Hematopoietic multipotent progenitor cell treated with erythropoietin and hydrocortisone succinate and interleukin-3 and kit ligand, for 4 days (in vitro differentiated cells): ENCODE measurements around the gene BORCS5.

ENCODE experiments used
- DNase-seq: peaks from one replicate; pipeline ENCODE4 v3.0.0-alpha.2; 2015

BORCS5 gene

DNA sequence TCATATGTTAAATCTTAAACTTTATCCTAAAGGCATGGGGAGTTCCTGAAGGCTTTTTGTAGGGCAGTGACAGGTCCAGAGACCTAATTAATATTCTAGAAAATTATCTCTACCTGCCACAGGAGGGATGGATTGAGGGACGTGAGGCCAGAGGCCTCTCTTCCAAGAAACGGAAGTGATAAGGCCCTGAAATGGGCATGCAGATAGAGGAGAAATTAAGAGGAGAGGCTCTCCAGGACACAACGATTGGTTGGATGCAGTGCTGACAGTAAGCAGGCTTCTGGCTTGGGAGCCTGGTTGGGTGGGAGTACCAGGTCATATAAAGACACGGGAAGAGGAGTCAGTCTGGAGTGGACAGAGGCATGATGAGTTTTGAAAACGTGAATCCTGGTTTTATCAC, 3.1 kb upstream of the BORCS5 start:
- peak; percentile 19 for DNase-seq

DNA sequence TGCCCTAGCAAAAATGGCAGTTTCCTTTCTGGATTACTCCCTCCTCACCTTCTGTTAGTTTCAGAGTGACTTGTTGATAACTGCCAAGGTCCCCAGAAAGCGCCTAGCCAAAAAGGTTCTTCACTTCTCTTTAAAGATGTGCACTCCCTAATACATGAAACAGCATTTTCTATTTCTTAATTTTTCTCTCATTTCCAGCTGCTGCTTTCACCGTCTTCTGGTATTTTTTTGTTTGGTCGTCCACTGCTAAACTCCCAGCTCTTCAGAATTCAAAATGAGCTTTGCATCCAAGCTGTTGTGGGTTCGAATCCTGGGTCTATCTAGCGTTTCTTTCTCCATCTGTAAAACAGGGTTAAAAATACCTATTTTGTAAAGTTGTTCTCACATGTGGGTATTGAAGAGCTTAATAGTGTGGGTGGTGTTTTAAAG, 397 bp upstream of the BORCS5 start:
- DNase-seq: no peak

DNA sequence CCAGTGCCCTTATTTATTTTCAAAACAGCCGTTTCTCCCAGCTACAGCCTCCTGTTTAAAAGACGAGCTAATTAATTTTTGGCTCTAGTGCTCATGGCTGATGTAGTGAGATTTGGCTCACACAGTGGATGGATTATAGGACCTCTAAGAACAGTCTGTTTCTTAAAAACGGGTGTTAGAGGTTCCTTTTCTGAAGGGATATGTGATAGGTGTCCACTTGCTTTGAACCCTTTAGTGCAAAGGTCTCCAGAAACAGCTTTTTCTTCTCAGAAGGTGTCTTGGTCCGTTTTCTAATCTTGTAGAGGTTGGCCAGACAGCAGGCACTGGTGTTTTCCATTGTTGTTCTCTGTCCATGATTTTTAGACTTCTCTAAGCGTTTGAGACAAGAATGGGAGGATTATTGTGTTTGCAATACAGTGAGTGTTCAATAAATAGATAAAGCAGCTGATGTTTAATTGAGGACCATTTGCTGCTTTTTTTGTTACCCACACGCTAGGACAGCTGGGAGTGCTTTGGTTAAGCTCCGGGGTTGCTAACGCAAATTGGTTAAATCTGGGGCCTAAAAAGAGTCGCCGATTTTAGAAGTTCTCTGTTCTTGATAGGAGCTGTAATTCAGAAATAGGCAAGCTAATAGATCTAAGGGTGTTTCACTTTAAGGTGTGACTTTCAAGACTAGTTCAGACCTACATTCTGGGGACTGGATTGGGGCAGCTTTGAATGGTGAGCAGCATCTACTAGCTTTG, 1.0 kb downstream of the BORCS5 start:
- peak; percentile 38 for DNase-seq

DNA sequence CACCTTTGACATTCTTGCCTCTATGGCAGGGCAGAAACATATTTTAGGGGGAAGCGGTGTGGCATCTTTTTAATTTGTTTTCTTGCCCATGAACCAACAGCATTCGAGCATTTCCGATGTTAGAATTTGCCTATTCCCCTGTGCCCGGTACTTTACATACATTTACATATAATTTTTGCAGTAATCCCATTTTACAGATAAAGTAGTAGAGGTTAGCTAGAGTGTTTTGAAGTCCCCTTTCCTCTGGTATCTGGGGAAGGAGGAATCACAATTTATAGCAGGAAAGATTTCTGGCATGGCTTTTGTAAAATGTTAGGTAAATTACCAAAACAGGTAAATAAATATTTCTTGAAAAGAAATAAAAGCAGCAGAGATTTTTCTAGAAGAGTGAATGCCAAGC, 1.6 kb downstream of the BORCS5 start:
- DNase-seq: no peak

DNA sequence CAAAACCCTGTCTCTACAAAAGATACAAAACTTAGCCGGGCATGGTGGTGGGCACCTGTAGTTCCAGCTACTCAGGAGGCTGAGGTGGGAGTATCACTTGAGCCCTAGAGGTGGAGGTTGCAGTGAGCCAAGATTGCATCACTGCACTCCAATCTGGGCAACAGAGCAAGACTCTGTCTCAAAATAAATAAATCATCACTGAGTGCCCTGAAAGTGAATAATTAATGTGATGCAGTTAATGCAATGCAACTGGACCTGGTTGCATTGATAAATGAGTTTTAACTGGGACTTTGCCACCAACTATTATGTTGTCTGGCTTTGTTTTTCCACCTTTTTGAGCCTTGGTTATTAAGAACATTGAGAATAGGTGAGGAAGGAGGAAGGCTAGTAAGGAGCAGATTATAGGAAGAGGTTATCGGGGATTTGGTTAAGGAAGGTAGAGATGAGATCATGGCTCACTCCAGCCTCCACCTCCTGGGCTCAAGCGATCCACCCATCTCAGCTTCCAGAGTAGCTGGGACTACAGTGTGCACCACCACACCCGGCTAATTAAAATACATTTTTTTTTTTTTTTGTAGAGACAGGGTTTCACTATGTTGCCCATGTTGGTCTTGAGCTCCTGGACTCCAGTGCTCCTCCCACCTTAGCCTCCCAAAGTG, 8.0 kb downstream of the BORCS5 start:
- no peak for DNase-seq

DNA sequence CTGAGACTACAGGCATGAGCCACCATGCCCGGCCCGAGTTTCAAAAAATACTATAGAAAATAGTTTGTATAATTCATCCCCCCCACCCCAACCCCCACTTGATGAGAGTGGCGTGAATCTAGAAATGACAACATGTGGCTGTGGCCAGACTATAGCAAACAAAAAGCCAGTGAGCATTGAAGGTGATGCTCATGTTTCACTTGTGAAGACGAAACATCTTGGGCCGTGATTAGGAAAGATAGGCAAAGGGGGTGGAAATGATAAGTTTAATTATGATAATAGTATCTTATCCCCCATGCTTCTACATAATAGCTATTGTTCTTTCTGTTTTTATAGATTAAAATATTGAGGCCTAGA, 8.5 kb downstream of the BORCS5 start:
- no peak for DNase-seq

DNA sequence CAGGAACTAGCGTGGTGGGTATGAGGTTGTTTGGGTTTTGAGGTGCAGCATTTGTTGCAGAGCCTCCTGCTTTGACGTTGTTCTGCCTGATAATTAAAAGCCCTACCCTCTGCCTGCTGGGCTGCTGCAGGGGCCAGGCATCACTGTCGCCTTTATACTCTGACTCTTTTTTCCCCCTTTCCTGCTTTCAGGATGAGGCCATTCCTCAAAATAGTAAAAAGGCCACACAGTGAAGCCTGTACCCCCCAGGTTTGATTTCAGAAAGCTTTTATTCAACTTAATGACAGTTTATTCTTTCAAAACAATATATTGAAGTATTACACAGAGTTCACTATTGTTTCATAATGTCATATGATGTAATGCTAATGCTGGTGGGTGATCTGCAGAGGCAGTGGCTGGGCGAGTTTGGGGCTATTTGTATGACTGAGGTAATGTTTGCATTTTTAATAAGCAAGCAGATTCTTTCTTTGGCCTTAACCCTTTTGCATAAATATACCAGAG, 9.1 kb downstream of the BORCS5 start:
- peak; percentile 38 for DNase-seq

DNA sequence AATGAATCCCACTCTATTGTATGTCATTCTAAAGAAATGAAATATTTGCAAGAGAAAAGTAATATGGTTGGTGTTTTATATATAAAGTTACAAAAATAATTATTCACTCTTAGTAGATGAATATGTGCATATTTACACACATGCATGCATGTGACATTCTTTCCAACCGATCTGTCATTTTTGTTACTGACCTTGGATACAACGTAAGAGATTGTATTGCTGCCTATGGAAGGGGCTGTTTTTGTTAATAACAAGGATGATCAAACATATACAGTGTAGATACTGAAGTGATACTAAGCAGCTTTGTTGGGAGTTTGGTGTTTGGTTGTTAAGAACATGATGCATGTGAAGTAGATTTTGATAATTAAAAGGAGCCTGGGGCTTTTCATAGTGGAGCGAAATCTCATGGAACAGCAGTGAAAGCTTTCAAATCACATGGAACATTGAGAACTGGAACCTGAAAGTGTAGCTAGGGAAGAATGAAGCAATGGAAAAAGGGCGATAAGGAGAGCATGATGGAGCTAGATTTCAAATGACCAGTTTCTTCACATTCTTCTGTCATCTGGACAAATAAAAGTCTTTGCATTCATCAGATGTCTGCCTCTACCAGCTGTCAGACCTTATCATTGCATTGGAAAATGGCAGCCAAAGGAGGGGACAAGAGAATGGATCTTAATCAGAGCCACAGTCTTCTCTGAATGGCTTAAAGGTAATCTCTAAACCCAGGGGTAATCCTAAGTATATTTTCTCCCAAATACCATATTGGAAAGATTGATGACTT, 10.0 kb downstream of the BORCS5 start:
- DNase-seq: no peak

DNA sequence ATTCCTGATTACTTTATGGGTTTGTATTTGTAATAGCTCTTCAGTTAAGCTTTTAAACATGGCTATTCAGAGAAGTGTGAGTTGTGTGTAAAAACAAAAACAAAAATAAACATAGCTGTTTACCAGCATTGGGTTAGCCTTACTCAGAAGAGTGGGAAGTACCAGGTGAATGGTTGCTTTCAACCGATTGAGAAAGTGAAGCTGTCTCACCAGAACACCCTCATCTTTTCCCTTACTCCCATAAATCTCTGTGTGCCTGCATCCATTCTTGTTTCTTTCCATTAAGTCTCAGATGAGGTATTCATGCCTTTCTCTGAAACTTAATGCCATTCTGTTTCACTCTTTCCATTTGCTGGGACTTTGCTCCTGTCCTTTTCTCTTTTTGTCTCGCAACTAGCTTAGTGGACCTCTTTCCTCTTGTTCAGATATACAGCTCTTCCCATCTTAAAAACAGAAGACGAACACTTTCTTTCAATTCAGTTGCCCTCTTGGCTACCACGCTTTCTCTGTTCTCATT, 10.7 kb downstream of the BORCS5 start:
- no peak for DNase-seq

DNA sequence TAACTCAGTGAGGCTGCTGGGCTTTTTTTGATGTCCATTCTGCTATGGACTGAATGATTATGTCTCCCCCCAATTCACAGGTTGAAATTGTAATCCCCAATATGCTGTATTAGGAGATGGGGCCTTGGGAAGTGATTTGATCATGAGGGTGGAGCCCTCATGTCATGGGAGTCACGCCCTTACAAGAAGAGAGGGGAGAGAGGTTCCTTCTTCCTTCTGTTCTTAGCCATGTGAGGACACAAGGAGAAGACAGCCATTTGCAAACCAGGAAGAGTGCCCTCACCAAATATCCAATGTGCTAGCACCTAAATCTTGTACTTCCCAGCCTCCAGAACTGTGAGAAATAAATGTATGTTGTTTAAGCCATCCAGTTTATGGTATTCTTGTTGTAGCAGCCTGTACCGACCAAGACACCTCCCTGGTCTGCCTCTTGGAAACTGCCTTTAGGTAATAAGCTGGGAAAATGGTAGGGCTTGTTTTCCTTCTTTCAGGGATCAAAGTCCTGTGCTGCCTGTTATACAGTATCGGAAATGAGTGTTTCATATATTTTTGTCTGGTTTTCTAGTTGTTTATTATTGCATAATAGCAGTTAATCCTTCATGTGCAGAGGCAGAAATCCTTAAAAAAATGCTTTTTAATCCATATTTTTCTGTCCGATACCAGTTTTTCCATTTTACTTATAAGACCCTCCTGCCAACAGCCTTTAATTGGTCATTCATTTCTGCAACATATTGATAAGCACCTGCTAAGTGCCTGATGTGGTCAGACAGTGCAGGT, 16.3 kb downstream of the BORCS5 start:
- DNase-seq: no peak

DNA sequence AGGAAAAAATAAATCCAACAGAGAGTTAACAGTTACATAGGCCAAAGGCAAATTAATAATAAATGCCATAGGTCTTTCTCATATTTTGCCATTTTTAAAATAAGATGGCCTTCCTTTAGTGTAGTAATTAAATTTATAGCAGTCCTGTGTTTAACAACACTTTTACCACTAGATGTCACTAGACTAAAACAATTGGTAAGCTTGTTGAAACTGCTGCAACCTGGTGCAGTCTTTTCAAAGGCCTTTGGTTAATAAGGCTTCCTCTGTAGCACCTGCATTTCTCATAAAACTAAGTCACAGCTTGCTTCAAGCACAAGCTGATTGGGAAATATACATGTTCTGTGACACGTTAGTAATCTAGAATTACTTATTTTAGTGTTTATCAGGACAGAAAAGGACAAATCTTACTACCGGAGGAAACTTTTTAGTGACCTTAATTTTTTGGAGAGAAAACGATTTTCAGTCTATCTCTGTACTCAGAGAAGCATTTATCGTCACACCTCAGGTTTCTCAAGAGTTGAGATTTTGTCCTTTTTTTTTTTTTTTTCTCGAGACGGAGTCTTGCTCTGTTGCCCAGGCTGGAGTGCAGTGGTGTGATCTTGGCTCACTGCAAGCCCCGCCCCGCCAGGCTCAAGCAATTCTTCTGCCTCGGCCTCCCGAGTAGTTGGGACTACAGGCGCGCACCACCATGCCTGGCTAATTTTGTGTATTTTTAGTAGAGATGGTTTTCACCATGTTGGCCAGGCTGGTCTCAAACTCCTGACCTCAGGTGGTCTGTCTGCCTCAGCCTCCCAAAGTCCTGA, 20.0 kb downstream of the BORCS5 start:
- DNase-seq: peak; percentile 91

DNA sequence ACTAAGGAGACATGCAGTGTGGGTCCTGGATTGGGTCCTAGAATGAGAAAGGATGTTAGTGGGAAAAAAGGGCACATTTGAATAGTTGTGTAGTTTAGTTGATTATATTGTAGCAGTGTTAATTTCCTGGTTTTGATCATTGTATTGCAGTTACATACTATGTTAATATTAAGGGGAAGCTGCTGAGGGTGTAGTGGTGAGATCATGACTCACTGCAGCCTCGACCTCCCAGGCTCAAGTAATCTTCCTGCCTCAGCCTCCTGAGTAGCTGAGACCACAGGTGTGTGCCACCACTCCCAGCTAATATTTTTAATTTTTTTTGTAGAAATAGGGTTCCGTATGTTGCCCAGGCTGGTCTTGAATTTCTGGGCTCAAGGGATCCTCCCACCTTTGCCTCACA, 21.7 kb downstream of the BORCS5 start:
- no peak for DNase-seq

DNA sequence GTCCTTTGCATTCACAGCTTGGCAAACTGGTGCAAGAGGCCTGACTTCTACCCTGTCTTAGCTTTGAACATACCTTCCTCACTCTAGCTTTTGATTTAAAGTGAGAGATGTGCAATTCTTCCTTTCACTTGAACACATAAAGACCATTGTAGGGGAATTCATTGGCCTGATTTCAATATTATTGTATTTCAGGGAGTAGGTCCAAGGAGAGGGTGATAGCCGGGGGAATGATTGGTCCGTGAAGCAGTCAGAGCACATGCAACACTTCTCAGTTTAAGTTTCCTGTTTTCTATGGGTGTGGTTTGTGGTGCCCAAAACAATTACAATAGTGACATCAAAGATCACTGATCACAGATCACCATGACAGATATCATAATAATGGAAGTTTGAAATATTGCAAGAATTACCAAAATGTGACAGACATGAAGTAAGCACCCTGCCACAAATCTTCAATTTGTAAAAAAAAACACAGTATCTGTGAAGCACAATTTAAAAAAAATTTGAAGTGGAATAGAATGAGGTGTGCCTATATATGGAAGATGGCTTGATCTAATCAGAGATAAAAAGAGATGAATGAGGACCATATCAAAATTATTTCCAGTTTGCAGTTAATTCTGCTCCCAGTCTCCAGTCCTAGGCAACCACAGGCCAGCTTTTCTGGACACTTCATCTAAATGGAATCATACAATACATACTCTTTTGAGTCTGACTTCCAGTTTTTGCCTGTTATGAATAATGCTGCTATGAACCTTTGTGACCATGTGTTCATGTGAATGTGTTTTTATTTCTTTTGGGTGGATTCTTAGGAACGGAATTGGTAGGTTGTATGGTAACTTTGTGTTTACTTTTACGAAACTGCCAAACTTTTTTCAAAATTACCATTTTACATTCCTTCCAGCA, 23.2 kb downstream of the BORCS5 start:
- peak; percentile 56 for DNase-seq

DNA sequence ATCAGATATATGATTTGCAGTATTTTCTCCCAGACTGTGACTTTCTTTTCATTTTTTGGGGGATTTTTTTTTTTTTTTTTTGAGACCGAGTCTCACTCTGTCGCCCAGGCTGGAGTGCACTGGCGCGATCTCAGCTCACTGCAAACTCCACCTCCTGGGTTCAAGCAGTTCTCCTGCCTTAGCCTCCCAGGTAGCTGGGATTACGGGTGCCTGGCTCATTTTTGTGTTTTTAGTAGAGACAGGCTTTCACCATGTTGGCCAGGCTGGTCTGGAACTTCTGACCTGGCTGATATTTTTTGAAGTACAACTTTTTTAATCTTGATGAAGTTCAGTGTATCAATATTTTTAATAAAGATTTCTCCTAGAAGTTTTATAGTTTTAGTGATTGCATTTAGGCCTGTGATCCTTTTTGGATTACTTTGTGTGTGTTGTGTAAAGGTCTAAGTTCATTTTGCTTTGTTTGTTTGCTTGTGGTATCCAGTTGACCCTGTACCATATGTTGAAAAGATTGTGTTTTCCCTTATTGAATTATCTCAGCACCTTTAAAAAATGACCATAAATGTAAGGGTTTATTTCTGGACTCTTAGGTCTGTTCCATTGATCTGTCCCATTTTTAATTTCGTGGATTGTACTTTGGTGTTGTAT, 24.2 kb downstream of the BORCS5 start:
- no peak for DNase-seq

DNA sequence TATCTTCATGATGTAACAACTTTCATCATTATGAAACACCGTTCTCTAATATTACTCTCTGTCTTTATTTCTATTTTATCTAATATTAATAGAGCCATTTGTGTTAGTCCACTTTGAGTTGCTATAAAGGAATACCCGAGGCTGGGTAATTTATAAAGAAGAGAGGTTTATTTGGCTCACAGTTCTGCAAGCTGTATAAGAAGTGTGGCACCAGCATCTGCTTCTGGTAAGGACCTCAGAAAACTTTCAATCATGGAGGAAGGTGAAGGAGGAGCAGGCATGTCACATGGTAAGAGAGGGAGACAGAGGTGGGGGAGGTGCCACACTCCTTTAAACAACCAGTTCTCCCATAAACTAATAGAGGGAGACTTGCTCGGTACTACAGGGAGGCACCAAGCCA, 25.1 kb downstream of the BORCS5 start:
- no peak for DNase-seq

DNA sequence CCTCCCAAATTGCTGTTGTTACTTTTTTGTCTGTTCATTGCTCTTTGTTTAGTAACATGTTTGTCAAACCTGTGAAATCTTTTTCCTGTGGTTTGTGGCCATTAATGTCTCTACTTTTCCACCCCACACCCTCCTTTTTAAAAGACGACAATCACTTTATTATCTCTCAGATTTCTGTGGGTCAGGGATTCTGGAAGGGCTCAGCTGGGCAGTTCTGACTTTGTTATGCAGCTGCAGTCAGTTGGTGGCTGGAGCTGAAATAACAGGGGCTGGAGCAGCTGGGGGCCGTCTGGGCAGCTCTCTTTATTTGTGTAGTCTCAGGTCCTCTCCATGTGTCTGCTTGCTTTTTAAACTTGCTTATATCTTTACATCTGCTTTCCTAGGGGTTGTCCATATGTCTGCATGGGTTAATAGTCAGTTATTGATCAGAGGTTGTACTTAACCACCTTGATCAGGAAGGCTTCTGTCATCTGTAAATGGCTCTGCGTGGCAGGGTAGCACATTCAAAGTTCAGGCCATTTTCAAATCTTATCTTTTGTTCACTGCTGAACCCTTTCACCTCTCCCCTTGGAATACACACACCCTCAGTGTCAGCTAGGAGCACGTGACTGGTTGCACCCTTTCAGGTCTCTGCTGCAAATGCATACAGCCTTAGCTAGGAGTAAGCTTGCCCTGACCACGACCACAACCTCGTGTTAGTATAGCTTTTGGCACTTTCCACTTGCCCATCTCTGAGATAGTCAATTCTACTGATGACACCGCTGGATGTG, 27.9 kb downstream of the BORCS5 start:
- peak; percentile 65 for DNase-seq

DNA sequence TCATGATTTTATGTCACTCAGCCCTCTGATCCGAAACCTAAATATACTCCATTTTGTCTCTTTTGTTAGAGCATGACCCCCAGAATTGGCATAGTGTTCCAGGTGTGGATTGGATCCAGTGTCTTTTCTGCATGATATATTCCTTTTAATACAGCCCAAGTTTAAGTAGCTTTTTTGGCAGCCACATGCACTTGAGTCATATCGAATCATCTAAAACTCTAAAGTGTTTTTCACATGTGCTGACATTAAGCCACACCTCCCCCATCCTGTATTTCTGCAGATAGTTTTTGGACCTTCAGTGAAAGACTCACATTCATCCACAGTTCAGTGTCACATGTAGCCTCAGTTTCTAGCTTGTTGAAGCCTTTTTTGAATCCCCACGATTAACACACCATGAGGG, 30.6 kb downstream of the BORCS5 start:
- DNase-seq: peak; percentile 31

DNA sequence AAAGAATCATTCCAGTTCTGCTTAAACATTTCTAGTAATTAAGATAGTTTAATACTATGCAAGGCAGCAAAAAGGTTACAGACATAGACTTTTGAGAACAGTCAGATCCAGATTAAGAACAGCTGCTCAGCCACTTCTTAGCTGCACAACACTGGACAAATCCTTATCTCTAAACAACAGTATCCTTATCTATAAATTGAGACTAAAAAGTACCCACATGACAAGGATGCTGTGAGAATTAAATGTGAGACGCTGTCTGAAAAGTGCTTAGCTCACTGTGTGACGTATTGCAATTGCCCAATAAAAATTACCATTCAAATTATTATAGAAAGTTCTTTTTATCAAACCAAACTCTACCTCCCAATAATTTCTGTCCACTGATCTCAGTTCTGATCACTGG, 35.5 kb downstream of the BORCS5 start:
- peak; percentile 93 for DNase-seq

DNA sequence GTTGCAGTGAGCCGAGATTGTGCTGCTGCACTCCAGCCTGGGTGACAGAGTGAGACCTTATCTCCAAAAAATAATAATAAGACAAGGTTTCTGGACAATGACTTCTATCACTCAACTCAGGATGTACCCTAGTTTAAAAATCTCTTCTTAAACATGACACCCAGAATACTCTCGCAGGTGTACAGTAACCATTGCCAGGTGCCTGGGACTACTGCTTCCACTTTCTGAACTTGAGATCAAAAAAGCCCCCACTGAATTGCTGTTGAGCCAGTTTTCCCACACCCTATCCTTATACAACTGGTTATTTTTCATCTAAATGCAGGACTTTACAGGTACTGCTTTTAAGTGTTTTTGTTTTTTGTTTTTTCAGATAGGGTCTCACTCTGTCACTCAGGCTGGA, 36.3 kb downstream of the BORCS5 start:
- no peak for DNase-seq
